ENCODE measurements around the gene EHD1.

The EHD1 gene

GRCh38 chr11:64809781-64810241, 68.6 kb downstream of the EHD1 start:
- TF ChIP-seq CTCF (IDR thresholded peaks at IDR 0.05; ENCODE audit: control insufficient read depth, extremely low read depth, insufficient read depth) = no peak
- peak overlapping the region; percentile 96 for H3K4me3 ChIP-seq (ENCODE audit: low read depth, low read length)
- no peak for DNase-seq (ENCODE audit: low read depth)

- no peak overlapping the region for H3K4me3 ChIP-seq (ENCODE audit: low read depth, low read length)
- DNase-seq (ENCODE audit: low read depth) = no peak
- no peak for TF ChIP-seq CTCF (IDR thresholded peaks at IDR 0.05; ENCODE audit: control insufficient read depth, extremely low read depth, insufficient read depth)
Measured at GRCh38 chr11:64805481-64805880, 72.9 kb downstream of the EHD1 start.

GRCh38 chr11:64804346-64805210, 73.8 kb downstream of the EHD1 start:
- H3K4me3 ChIP-seq (ENCODE audit: low read depth, low read length) = peak overlapping the region; percentile 63
- TF ChIP-seq CTCF (IDR thresholded peaks at IDR 0.05; ENCODE audit: control insufficient read depth, extremely low read depth, insufficient read depth) = no peak
- no peak for DNase-seq (ENCODE audit: low read depth)

GRCh38 chr11:64803846-64804345, 74.5 kb downstream of the EHD1 start:
- peak; percentile 63 for DNase-seq (ENCODE audit: low read depth)
- TF ChIP-seq CTCF (IDR thresholded peaks at IDR 0.05; ENCODE audit: control insufficient read depth, extremely low read depth, insufficient read depth) = no peak
- H3K4me3 ChIP-seq (ENCODE audit: low read depth, low read length) = peak overlapping the region; percentile 63

- peak within 1 kb of the TSS; percentile 63 for H3K4me3 ChIP-seq (ENCODE audit: low read depth, low read length)
- DNase-seq (ENCODE audit: low read depth) = peak; percentile 31
- peak; percentile 25 for TF ChIP-seq CTCF (IDR thresholded peaks at IDR 0.05; ENCODE audit: control insufficient read depth, extremely low read depth, insufficient read depth)
Measured at GRCh38 chr11:64803158-64803845, 75.1 kb downstream of the EHD1 start, which contains the start of gene MAP4K2. TSS of gene MAP4K2 (minus strand) at chr11:64803214. CDS start at chr11:64803149, 65 bp downstream.

GRCh38 chr11:64802370-64803157, 75.9 kb downstream of the EHD1 start:
- DNase-seq (ENCODE audit: low read depth) = no peak
- TF ChIP-seq CTCF (IDR thresholded peaks at IDR 0.05; ENCODE audit: control insufficient read depth, extremely low read depth, insufficient read depth) = no peak

More at GRCh38 chr11:64802370-64803157, 75.9 kb downstream of the EHD1 start:
- peak overlapping the region; percentile 49 for H3K4me3 ChIP-seq (ENCODE audit: low read depth, low read length)

Data from LNCaP clone FGC (cell line).